Tibial artery (tissue), 4 donors: Measurements from ENCODE around the gene PSMB11.
"Not testable (repeated sequence)": the region's sequence is repeated elsewhere in the genome, so short reads cannot be mapped to it uniquely, and the experiment has no call there.

Source experiments
- DNase-seq, 2 donors: peaks; one replicate each; pipeline ENCODE4 v3.0.0-alpha.2; 2019
- H3K27ac ChIP-seq, 2 donors: fragments of 200-600 bp; sonication (generic) in 1 of 2; 1 replicate in 1 of 2; 2 replicates in 1 of 2; pipeline ENCODE4 v1.5.1; 2018 to 2019; ENCODE audit warnings: mild to moderate bottlenecking in 1 of 2
- H3K27me3 ChIP-seq, 2 donors: fragments of 200-600 bp; sonication (generic) in 1 of 2; one replicate each; pipeline versions ENCODE4 v1.5.1 to v1.6.0; 2016 to 2019
- H3K36me3 ChIP-seq, 3 donors: fragments of 200-600 bp; sonication (generic) in 2 of 3; one replicate each; pipeline ENCODE4 v1.5.1; 2016 to 2019; ENCODE audit warnings: mild to moderate bottlenecking in 2 of 3
- H3K4me1 ChIP-seq, 4 donors: fragments of 200-600 bp; sonication (generic) in 2 of 4; 1 replicate in 3 of 4; 2 replicates in 1 of 4; pipeline ENCODE4 v1.5.1; 2016 to 2019
- H3K4me3 ChIP-seq, 2 donors: fragments of 200-600 bp; sonication (generic) in 1 of 2; 1 replicate in 1 of 2; 2 replicates in 1 of 2; pipeline ENCODE4 v1.5.1; 2018 to 2019; ENCODE audit warnings: mild to moderate bottlenecking in 2 of 2
- H3K9me3 ChIP-seq, 3 donors: fragments of 200-600 bp; sonication (generic) in 1 of 3; one replicate each; pipeline ENCODE4 v1.5.1; 2016 to 2019
- intact Hi-C: fragments of 100-400 bp; cut with DNase I; formaldehyde crosslinking; loops from one replicate; pipeline ENCODE4 v1.15.0; 2023; ENCODE audit warnings: low total_unique reads
- TF ChIP-seq, protein P1 (sequence below), 2 experiments: fragments of 200-600 bp in 1 of 2; fragments of 450-650 bp in 1 of 2; IDR thresholded peaks; one replicate each; pipeline ENCODE4 v1.5.1; 2017 to 2019; ENCODE audit warnings: antibody characterized with exemption in 2 of 2, mild to moderate bottlenecking in 1 of 2, moderate library complexity in 1 of 2

Gene PSMB11

DNA sequence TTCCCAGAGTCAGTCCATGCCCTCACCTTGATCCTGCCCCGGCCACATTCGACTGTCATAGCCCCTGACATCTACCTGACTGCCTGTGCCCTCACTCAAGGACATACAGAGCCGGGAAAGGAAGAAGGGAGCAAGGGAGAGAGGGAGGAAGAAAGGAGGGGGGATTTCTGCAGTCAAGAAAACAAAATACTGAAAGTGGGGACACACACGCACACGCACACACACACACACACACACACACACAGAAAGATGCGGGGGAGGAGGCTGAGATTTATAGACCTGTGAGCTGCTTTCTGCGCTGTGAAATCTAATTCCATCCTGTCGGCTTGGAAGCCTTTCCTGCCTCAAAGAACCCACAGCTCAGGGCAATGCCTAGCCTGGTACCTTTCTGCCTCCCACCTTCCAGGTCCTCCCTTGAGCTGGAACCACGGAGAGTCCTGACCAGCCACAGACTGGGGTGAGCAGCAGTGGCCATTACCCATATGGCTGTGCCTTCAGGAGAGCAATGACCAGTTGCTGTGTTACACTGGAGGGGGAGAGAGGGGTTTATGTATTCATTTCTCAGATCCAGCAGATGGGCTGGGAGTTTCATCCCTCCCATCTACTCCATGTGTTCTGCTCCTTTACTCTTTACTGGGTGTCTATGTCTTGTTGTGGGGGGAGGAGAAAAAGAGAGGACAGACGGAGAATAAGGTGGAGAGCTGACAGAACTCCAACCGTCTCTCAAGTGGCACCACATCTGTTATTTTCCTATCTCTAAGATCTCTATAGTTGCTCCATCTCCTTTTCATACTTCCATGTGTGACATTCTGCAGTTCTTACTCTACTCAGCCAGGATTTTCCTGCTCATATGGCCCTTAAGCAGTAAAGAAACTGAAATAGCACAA is 45.0 kb upstream of the PSMB11 start:
- no peak overlapping the region for H3K27ac ChIP-seq
- H3K4me1 ChIP-seq = peaks cover 0 to 5% (median 0%) of the 10 kb centered on the region in 4 donors
- intact Hi-C loops = no loop called here
- no peak overlapping the region for H3K4me3 ChIP-seq
- no peak for DNase-seq
- no peaks in the 10 kb centered on the region for H3K27me3 ChIP-seq
- TF ChIP-seq, protein P1, sequence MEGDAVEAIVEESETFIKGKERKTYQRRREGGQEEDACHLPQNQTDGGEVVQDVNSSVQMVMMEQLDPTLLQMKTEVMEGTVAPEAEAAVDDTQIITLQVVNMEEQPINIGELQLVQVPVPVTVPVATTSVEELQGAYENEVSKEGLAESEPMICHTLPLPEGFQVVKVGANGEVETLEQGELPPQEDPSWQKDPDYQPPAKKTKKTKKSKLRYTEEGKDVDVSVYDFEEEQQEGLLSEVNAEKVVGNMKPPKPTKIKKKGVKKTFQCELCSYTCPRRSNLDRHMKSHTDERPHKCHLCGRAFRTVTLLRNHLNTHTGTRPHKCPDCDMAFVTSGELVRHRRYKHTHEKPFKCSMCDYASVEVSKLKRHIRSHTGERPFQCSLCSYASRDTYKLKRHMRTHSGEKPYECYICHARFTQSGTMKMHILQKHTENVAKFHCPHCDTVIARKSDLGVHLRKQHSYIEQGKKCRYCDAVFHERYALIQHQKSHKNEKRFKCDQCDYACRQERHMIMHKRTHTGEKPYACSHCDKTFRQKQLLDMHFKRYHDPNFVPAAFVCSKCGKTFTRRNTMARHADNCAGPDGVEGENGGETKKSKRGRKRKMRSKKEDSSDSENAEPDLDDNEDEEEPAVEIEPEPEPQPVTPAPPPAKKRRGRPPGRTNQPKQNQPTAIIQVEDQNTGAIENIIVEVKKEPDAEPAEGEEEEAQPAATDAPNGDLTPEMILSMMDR (IDR thresholded peaks at IDR 0.05) = no peak
- H3K36me3 ChIP-seq = peaks cover 0 to 10% (median 5%) of the 10 kb centered on the region in 3 donors
- no peaks in the 10 kb centered on the region for H3K9me3 ChIP-seq

DNA sequence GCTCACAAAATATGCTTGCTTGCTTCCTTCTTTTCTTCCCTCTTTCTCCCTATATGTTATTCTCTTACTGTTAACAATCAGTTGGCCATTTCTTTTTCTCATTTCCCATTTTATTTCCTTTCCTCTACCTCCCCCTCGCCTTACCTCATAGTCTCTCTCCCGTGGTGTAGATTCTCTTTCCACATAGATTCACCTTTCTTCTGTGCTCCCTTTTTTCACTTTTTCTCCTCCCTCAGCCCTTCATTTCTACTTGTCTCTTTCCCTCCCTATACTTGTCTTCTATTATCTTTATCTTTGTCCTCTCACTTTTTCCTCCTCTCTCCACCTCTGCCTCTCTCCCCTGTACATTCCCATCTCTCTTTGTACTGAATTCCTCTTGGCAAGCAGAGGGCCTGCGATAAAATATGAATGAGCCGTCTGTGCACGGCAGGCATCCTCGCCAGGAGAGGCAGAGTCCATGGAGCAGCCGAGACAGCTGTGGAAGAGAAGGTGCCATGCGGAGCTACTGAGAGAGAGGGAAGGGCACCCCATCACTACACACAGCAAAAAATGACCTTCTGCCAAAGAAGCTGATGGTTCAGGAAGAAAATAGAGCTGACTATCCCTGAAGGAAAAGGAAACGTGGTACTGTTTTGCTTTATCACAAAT is 44.2 kb upstream of the PSMB11 start:
- no peaks in the 10 kb centered on the region for H3K9me3 ChIP-seq
- no peak overlapping the region for H3K27ac ChIP-seq
- no peak overlapping the region for H3K4me3 ChIP-seq
- no peaks in the 10 kb centered on the region for H3K27me3 ChIP-seq
- intact Hi-C loops = no loop called here
- DNase-seq = no peak
- peaks cover 0 to 5% (median 0%) of the 10 kb centered on the region in 4 donors for H3K4me1 ChIP-seq
- H3K36me3 ChIP-seq = peaks cover 0 to 10% (median 5%) of the 10 kb centered on the region in 3 donors
- TF ChIP-seq, protein P1 (IDR thresholded peaks at IDR 0.05) = no peak

DNA sequence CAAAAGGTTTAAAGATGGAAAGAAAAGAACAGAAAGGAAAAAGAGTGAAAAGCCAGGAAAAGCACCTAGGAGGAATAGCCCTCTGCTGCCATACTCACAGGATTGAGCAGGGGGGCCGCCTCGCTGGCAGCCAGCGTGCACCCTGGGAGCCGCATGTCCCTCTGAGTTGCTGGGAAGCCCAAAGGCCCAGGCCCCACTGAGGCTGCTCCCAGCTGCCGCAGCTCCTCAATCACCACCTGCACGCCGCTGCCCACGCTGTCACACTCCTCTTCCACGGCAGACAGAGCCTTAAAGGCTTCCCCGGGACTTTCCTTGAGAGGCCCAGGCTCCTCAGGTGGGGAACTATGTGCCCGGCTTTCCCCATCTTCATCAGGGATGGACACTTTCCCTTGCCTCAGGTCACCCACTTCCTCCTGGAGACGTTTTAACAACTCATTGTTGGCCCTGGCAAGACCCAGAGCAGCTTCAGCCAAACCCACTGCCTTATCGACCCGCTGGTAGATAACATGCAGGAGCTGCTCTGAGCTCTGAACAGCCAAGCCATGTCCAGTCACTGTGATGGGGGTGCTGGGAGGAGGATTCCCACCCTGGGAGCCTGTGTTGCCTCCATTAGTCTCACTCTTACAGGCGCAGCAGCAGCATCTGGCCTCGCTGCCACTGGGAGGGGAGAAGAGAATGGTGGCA is 43.5 kb upstream of the PSMB11 start:
- H3K4me3 ChIP-seq = no peak overlapping the region
- no peaks in the 10 kb centered on the region for H3K9me3 ChIP-seq
- intact Hi-C loops = no loop called here
- TF ChIP-seq, protein P1 (IDR thresholded peaks at IDR 0.05) = no peak
- H3K4me1 ChIP-seq = peaks cover 0 to 5% (median 0%) of the 10 kb centered on the region in 4 donors
- no peak for DNase-seq
- no peak overlapping the region for H3K27ac ChIP-seq
- H3K27me3 ChIP-seq = no peaks in the 10 kb centered on the region
- peaks cover 0 to 10% (median 5%) of the 10 kb centered on the region in 3 donors for H3K36me3 ChIP-seq

GRCh38 chr14:23000860-23001259 is 41.2 kb upstream of the PSMB11 start:
- no peaks in the 10 kb centered on the region for H3K27me3 ChIP-seq
- no peaks in the 10 kb centered on the region for H3K9me3 ChIP-seq
- TF ChIP-seq, protein P1 (IDR thresholded peaks at IDR 0.05) = no peak
- intact Hi-C loops = no loop called here
- no peak overlapping the region for H3K27ac ChIP-seq
- H3K4me1 ChIP-seq = peaks cover 0 to 1% (median 0%) of the 10 kb centered on the region in 4 donors
- peaks cover 0 to 10% (median 5%) of the 10 kb centered on the region in 3 donors for H3K36me3 ChIP-seq
- no peak overlapping the region for H3K4me3 ChIP-seq
- DNase-seq = no peak

GRCh38 chr14:23002592-23002991 is 39.4 kb upstream of the PSMB11 start:
- Histone ChIP-seq H3K4me3 (no peak overlapping the region), H3K27ac (no peak overlapping the region), H3K27me3 (no peaks in the 10 kb centered on the region), H3K36me3 (peaks cover 0 to 10% (median 5%) of the 10 kb centered on the region in 3 donors), H3K4me1 (peaks cover 0 to 10% (median 9%) of the 10 kb centered on the region in 4 donors), H3K9me3 (no peaks in the 10 kb centered on the region)
- intact Hi-C loops = no loop called here
- DNase-seq = no peak
- TF ChIP-seq, protein P1 (IDR thresholded peaks at IDR 0.05) = no peak

DNA sequence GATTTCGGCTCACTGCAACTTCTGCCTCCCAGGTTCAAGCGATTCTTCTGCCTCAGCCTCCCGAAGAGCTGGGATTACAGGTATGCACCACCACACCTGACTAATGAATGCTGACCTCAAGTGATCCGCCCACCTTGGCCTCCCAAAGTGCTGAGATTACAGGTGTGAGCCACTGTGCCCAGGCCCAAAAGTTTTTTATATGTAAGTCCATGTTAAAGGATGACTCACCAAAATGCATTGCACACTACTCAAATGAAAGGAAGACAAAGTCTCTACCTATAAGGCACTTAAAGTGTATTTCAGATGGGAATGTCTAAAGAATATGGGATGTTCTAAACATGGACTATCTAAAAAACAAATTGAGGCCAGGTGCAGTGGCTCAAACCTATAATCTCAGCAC is 37.7 kb upstream of the PSMB11 start:
- H3K4me3 ChIP-seq, H3K27ac ChIP-seq, H3K36me3 ChIP-seq, intact Hi-C loops, DNase-seq, H3K9me3 ChIP-seq, H3K27me3 ChIP-seq: not testable (repeated sequence)
- peaks cover 0 to 18% (median 12%) of the 10 kb centered on the region in 4 donors for H3K4me1 ChIP-seq
